HepG2 (cell line): ENCODE data around the gene CCR9. TPM values are rescaled to one million over a fixed set of nuclear protein-coding genes. Genes with fewer than 3 reads are reported as not detected.

ENCODE experiments used
- ASH2L ChIP-seq: fragments of 300-600, 200-600 bp; sonication (generic); IDR thresholded peaks from 2 replicates; pipeline ENCODE4 v1.7.0; 2017; ENCODE audit warnings: low read depth, mild to moderate bottlenecking, moderate library complexity, mixed read lengths, low read length; ENCODE audit not compliant: insufficient read length
- ELK4 ChIP-seq: sonication (generic); formaldehyde crosslinking; IDR thresholded peaks from 2 replicates; pipeline ENCODE4 v1.9.0; 2021; ENCODE audit warnings: missing genetic modification reagents, borderline replicate concordance
- FOXA1 ChIP-seq, 2 experiments: fragments of 450-650 bp in 1 of 2; sonication (generic) in 1 of 2; formaldehyde crosslinking in 1 of 2; IDR thresholded peaks; 2 replicates each; pipeline versions ENCODE4 v1.4.0 to v1.6.1; 2016 to 2020; ENCODE audit warnings: missing genetic modification reagents in 1 of 2
- GLI4 ChIP-seq: sonication (generic); formaldehyde crosslinking; IDR thresholded peaks from 2 replicates; pipeline ENCODE4 v1.5.1; 2020; ENCODE audit warnings: missing genetic modification reagents, mild to moderate bottlenecking, moderate library complexity, borderline replicate concordance
- IKZF1 ChIP-seq: fragments of 450-650 bp; IDR thresholded peaks from 2 replicates; pipeline ENCODE4 v1.7.1; 2016
- MBNL3 ChIP-seq: fragments of 250-450 bp; sonication (Bioruptor Pico); conservative IDR thresholded peaks from 2 replicates; pipeline ENCODE4 v1.8.0; 2022; ENCODE audit warnings: mild to moderate bottlenecking, inconsistent platforms
- MNT ChIP-seq: fragments of 450-650 bp; IDR thresholded peaks from 2 replicates; pipeline ENCODE4 v1.6.1; 2016
- NFE2L1 ChIP-seq: sonication (generic); formaldehyde crosslinking; IDR thresholded peaks from 2 replicates; pipeline ENCODE4 v1.4.0; 2020; ENCODE audit warnings: missing genetic modification reagents, mild to moderate bottlenecking, borderline replicate concordance
- NR2F6 ChIP-seq, 2 experiments: IDR thresholded peaks; 2 replicates each; pipeline ENCODE4 v1.6.1; 2016; ENCODE audit warnings: antibody characterized with exemption in 1 of 2, mild to moderate bottlenecking in 1 of 2
- SIX1 ChIP-seq: sonication (generic); formaldehyde crosslinking; IDR thresholded peaks from 2 replicates; pipeline ENCODE4 v1.4.0; 2020; ENCODE audit warnings: missing genetic modification reagents, borderline replicate concordance
- TEAD2 ChIP-seq: sonication (generic); formaldehyde crosslinking; IDR thresholded peaks from 2 replicates; pipeline ENCODE4 v1.9.0; 2021; ENCODE audit warnings: missing genetic modification reagents
- ZFP37 ChIP-seq: sonication (generic); formaldehyde crosslinking; IDR thresholded peaks from 2 replicates; pipeline ENCODE4 v1.4.0; 2020; ENCODE audit warnings: missing genetic modification reagents, borderline replicate concordance
- ZFYVE20 ChIP-seq: sonication (generic); formaldehyde crosslinking; IDR thresholded peaks from 2 replicates; pipeline ENCODE4 v1.8.0; 2023; ENCODE audit warnings: low read depth, mild to moderate bottlenecking, moderate library complexity, missing genetic modification reagents, borderline replicate concordance
- ZGPAT ChIP-seq: IDR thresholded peaks from 2 replicates; pipeline ENCODE4 v1.6.1; 2016; ENCODE audit warnings: mild to moderate bottlenecking
- ZNF335 ChIP-seq: sonication (generic); formaldehyde crosslinking; IDR thresholded peaks from 2 replicates; pipeline ENCODE4 v1.4.0; 2020; ENCODE audit warnings: missing genetic modification reagents
- ZNF629 ChIP-seq: sonication (generic); formaldehyde crosslinking; conservative IDR thresholded peaks from 2 replicates; pipeline ENCODE4 v1.5.0; 2020; ENCODE audit warnings: missing genetic modification reagents
- ZNF672 ChIP-seq: sonication (generic); formaldehyde crosslinking; IDR thresholded peaks from 2 replicates; pipeline ENCODE4 v1.8.1; 2022; ENCODE audit warnings: missing genetic modification reagents
- ZNF691 ChIP-seq: sonication (generic); formaldehyde crosslinking; IDR thresholded peaks from 2 replicates; pipeline ENCODE4 v1.4.0; 2020; ENCODE audit warnings: missing genetic modification reagents, low read depth, mild to moderate bottlenecking, borderline replicate concordance
- ZNF782 ChIP-seq: sonication (generic); formaldehyde crosslinking; IDR thresholded peaks from 2 replicates; pipeline ENCODE4 v1.4.0; 2020; ENCODE audit warnings: missing genetic modification reagents, mild to moderate bottlenecking, borderline replicate concordance
- polyA plus RNA-seq, 8 experiments: library from polyadenylated mRNA; depleted of rRNA in 3 of 8; stranded (reverse) in 7 of 8; unstranded in 1 of 8; fragments of >200 nt; fragmentation: Illumina TruSeq in 4 of 8; extraction: Trizol in 4 of 8; gene quantifications; 2 replicates each; pipeline versions ENCODE4 v1.2.1 to v1.2.3, GENCODE V29; 2011 to 2016; ENCODE audit warnings: low read depth in 4 of 8, missing spikeins in 1 of 8, mixed read lengths in 1 of 8; ENCODE audit not compliant: insufficient read depth in 1 of 8
- total RNA-seq, 5 experiments: library from RNA; depleted of rRNA; stranded (reverse); fragments of >200 nt; fragmentation: Illumina TruSeq; extraction: Trizol; gene quantifications; 2 replicates each; pipeline ENCODE4 v1.2.3, GENCODE V29; 2016; ENCODE audit warnings: low read depth in 1 of 5
- TF ChIP-seq, protein P1 (sequence below): sonication (generic); formaldehyde crosslinking; IDR thresholded peaks from 2 replicates; pipeline ENCODE4 v1.5.1; 2020; ENCODE audit warnings: mild to moderate bottlenecking, missing genetic modification reagents, moderate library complexity

The CCR9 gene
- total and polyA plus RNA-seq, 2 of the 13 experiments (the other 11 are each of a cell fraction or from before 2014, with no cell fraction given), result not detected

DNA sequence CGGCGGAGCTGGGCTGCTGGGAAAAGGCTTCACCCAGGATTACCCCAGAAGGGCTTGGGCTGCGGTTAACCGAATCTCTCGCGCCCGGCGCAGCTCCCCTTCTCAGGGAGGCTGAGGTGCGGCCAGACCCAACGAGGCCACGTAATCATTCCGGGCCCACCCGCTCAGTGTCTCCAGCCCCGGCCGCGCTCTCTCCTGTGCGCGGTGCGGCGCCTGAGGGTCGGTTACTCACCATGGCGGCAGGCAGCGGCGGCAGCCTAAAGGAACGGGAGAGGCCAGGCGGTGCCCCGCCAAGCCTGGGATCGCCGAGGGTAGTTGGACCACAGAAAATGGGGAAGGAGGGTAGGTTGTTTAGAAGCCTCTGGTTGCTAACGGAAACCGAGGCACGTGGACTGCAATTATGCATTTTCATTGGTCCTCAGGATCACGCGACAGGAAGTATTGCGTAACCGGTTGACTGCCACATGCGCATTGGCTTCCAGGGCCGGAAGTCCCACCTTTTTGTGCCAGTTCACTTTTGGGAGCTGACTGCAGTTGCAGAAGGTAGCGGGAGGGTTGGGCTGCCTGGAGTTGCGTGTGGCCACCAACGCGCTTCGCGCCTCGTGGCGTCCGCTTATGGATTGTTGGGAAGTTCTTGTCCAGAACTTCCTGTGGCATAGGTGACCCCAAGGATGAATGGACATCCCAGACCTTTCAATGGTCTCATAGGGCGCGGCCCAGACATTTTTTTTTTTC, 44.4 kb upstream of the CCR9 start, which contains the start of gene LZTFL1 (continued):
- TF ChIP-seq ZNF691 (CRISPR knock-in tag) (no peak), NR2F6 (IDR thresholded peaks at IDR 0.05) (no peak), NR2F6 (CRISPR knock-in tag; IDR thresholded peaks at IDR 0.05) (peak; percentile 10; the same call in 1 of the 2 replicates), NFE2L1 (CRISPR knock-in tag) (no peak), SIX1 (CRISPR knock-in tag) (no peak), ZNF672 (no peak), ZNF335 (no peak), ZNF629 (CRISPR knock-in tag) (no peak), ZNF782 (peak; percentile 63; the same call in 1 of the 2 replicates), ZFYVE20 (CRISPR knock-in tag) (no peak), MNT (peak; percentile 89), ZGPAT (CRISPR knock-in tag) (peak; percentile 66), ELK4 (CRISPR knock-in tag) (no peak), FOXA1 (IDR thresholded peaks at IDR 0.05) (no peak), FOXA1 (CRISPR knock-in tag; IDR thresholded peaks at IDR 0.05) (peak; percentile 9; the same call in 1 of the 2 replicates), TEAD2 (CRISPR knock-in tag) (no peak), MBNL3 (CRISPR knock-in tag) (no peak), GLI4 (no peak), IKZF1 (no peak), ZFP37 (peak; percentile 76; the same call in 1 of the 2 replicates), ASH2L (peak; percentile 71)
- TF ChIP-seq, protein P1, sequence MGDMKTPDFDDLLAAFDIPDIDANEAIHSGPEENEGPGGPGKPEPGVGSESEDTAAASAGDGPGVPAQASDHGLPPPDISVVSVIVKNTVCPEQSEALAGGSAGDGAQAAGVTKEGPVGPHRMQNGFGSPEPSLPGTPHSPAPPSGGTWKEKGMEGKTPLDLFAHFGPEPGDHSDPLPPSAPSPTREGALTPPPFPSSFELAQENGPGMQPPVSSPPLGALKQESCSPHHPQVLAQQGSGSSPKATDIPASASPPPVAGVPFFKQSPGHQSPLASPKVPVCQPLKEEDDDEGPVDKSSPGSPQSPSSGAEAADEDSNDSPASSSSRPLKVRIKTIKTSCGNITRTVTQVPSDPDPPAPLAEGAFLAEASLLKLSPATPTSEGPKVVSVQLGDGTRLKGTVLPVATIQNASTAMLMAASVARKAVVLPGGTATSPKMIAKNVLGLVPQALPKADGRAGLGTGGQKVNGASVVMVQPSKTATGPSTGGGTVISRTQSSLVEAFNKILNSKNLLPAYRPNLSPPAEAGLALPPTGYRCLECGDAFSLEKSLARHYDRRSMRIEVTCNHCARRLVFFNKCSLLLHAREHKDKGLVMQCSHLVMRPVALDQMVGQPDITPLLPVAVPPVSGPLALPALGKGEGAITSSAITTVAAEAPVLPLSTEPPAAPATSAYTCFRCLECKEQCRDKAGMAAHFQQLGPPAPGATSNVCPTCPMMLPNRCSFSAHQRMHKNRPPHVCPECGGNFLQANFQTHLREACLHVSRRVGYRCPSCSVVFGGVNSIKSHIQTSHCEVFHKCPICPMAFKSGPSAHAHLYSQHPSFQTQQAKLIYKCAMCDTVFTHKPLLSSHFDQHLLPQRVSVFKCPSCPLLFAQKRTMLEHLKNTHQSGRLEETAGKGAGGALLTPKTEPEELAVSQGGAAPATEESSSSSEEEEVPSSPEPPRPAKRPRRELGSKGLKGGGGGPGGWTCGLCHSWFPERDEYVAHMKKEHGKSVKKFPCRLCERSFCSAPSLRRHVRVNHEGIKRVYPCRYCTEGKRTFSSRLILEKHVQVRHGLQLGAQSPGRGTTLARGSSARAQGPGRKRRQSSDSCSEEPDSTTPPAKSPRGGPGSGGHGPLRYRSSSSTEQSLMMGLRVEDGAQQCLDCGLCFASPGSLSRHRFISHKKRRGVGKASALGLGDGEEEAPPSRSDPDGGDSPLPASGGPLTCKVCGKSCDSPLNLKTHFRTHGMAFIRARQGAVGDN (CRISPR knock-in tag), result peak; percentile 88
